Umbilical cord (tissue), 2 donors: Measurements from ENCODE around the gene ZNF438. TPM values are rescaled to one million over a fixed set of nuclear protein-coding genes. Genes with fewer than 3 reads are reported as not detected.
"Not testable (repeated sequence)": the region's sequence is repeated elsewhere in the genome, so short reads cannot be mapped to it uniquely, and the experiment has no call there.

ENCODE experiments used
- DNase-seq: peaks from one replicate; pipeline ENCODE4 v3.0.0-alpha.2; 2015; ENCODE audit warnings: low spot score
- total RNA-seq: library from RNA; depleted of rRNA; stranded (reverse); fragments of >200 nt; gene quantifications from one replicate; pipeline ENCODE4 v1.2.3, GENCODE V29; 2014; ENCODE audit warnings: low replicate concordance; ENCODE audit not compliant: insufficient read depth

ZNF438 gene
- total RNA-seq, 1 donor from 2014 or later: 8.4 TPM

- no peak for DNase-seq
Measured at GRCh38 chr10:30806850-30807249, 224.8 kb downstream of the ZNF438 start.

GRCh38 chr10:30805061-30805460 is 226.6 kb downstream of the ZNF438 start:
- DNase-seq: no peak

GRCh38 chr10:30804478-30805055 is 227.1 kb downstream of the ZNF438 start:
- peak; percentile 94 for DNase-seq

- peak; percentile 68 for DNase-seq
Measured at GRCh38 chr10:30803892-30804322, 227.8 kb downstream of the ZNF438 start.

- DNase-seq: no peak
Measured at GRCh38 chr10:30803058-30803457, 228.6 kb downstream of the ZNF438 start.

- DNase-seq: no peak
Measured at GRCh38 chr10:30800368-30800767, 231.3 kb downstream of the ZNF438 start.

GRCh38 chr10:30798646-30799185 is 232.9 kb downstream of the ZNF438 start:
- DNase-seq: no peak

- not testable (repeated sequence) for DNase-seq
Measured at GRCh38 chr10:30795024-30795423, 236.6 kb downstream of the ZNF438 start.
